MV-4-11 (cell line): ENCODE data around the gene BBOX1.

Source experiments
- DNase-seq: peaks from one replicate; lab custom pipeline; 2025; lab: John Stamatoyannopoulos, UW

Gene BBOX1

GRCh38 chr11:27025312-27025955 is 15.2 kb upstream of the BBOX1 start:
- DNase-seq = no peak

- no peak for DNase-seq
Observed at GRCh38 chr11:27025957-27026733, 14.5 kb upstream of the BBOX1 start.

- DNase-seq = no peak
Observed at GRCh38 chr11:27028561-27028965, 12.1 kb upstream of the BBOX1 start.

GRCh38 chr11:27029966-27030365 is 10.6 kb upstream of the BBOX1 start:
- DNase-seq = no peak

GRCh38 chr11:27031754-27032153 is 8.9 kb upstream of the BBOX1 start:
- DNase-seq = no peak

- DNase-seq = no peak
Observed at GRCh38 chr11:27039873-27040272, 742 bp upstream of the BBOX1 start.

- no peak for DNase-seq
Observed at GRCh38 chr11:27041141-27041899, 705 bp downstream of the BBOX1 start.

- no peak for DNase-seq
Observed at GRCh38 chr11:27046956-27047355, 6.3 kb downstream of the BBOX1 start.

- no peak for DNase-seq
Observed at GRCh38 chr11:27052668-27053067, 12.1 kb downstream of the BBOX1 start.

- no peak for DNase-seq
Observed at GRCh38 chr11:27055065-27055682, 14.6 kb downstream of the BBOX1 start.

GRCh38 chr11:27057091-27057780 is 16.6 kb downstream of the BBOX1 start:
- DNase-seq = no peak

- DNase-seq = no peak
Observed at GRCh38 chr11:27058456-27058855, 17.8 kb downstream of the BBOX1 start.

GRCh38 chr11:27059431-27059830 is 18.8 kb downstream of the BBOX1 start:
- no peak for DNase-seq

- no peak for DNase-seq
Observed at GRCh38 chr11:27060816-27061460, 20.3 kb downstream of the BBOX1 start.

GRCh38 chr11:27061461-27061821 is 20.8 kb downstream of the BBOX1 start:
- DNase-seq = no peak

- no peak for DNase-seq
Observed at GRCh38 chr11:27064086-27064485, 23.5 kb downstream of the BBOX1 start.

GRCh38 chr11:27075192-27075591 is 34.6 kb downstream of the BBOX1 start:
- DNase-seq = no peak

GRCh38 chr11:27075655-27076054 is 35.0 kb downstream of the BBOX1 start:
- DNase-seq = no peak

GRCh38 chr11:27076121-27076589 is 35.5 kb downstream of the BBOX1 start:
- no peak for DNase-seq

- no peak for DNase-seq
Observed at GRCh38 chr11:27081056-27081455, 40.4 kb downstream of the BBOX1 start.

GRCh38 chr11:27083241-27083640 is 42.6 kb downstream of the BBOX1 start:
- DNase-seq = no peak
